K562 (cell line): ENCODE measurements around the gene NDUFAF4. TPM values are rescaled to one million over a fixed set of nuclear protein-coding genes. Genes with fewer than 3 reads are reported as not detected.

Source experiments
- CEBPG ChIP-seq, 3 experiments: fragments of 200-800 bp in 1 of 3; sonication (Bioruptor generic) in 1 of 3; sonication (generic) in 1 of 3; formaldehyde crosslinking in 1 of 3; IDR thresholded peaks in 2 of 3; conservative IDR thresholded peaks in 1 of 3; 2 replicates each; pipeline versions ENCODE4 v1.6.1 to v1.8.0; 2016 to 2022; ENCODE audit warnings: missing compliant biosample characterization in 2 of 3, missing genetic modification characterization in 2 of 3, mild to moderate bottlenecking in 1 of 3, missing genetic modification reagents in 1 of 3
- LCOR ChIP-seq: sonication (generic); formaldehyde crosslinking; IDR thresholded peaks from 2 replicates; pipeline ENCODE4 v1.8.0; 2022; ENCODE audit warnings: mild to moderate bottlenecking, missing genetic modification reagents
- MEF2D ChIP-seq: conservative IDR thresholded peaks from 2 replicates; pipeline ENCODE4 v1.6.1; 2016; ENCODE audit warnings: low read depth, missing genetic modification characterization, missing compliant biosample characterization
- MYBL2 ChIP-seq, 2 experiments: fragments of 450-650 bp in 1 of 2; sonication (generic) in 1 of 2; formaldehyde crosslinking in 1 of 2; IDR thresholded peaks; 2 replicates each; pipeline versions ENCODE4 v1.6.1 to v1.8.1; 2017 to 2022; ENCODE audit warnings: borderline replicate concordance in 1 of 2, inconsistent platforms in 1 of 2, low read depth in 1 of 2, mild to moderate bottlenecking in 1 of 2, missing genetic modification reagents in 1 of 2, moderate library complexity in 1 of 2
- PTBP1 ChIP-seq: fragments of 200-400 bp; formaldehyde crosslinking; IDR thresholded peaks from 2 replicates; pipeline ENCODE4 v1.6.1; 2017; ENCODE audit warnings: low read depth, low read length
- SAP30 ChIP-seq: fragments of 200-600 bp; sonication (generic); IDR thresholded peaks from 2 replicates; pipeline ENCODE4 v1.6.1; 2012; ENCODE audit warnings: borderline replicate concordance, low read depth, mild to moderate bottlenecking, moderate library complexity, low read length, control low read depth, inconsistent platforms; ENCODE audit not compliant: insufficient read depth, poor library complexity, severe bottlenecking
- SMARCA4 ChIP-seq: fragments of 450-650 bp; IDR thresholded peaks from 2 replicates; pipeline ENCODE4 v1.6.1; 2016
- SREBF1 ChIP-seq: fragments of 150-350 bp; IDR thresholded peaks from 2 replicates; pipeline ENCODE4 v1.6.1; 2014; ENCODE audit warnings: antibody characterized with exemption, low read depth, low read length, borderline replicate concordance
- TGIF2 ChIP-seq: sonication (generic); formaldehyde crosslinking; IDR thresholded peaks from 2 replicates; pipeline ENCODE4 v1.8.1; 2022; ENCODE audit warnings: mild to moderate bottlenecking, missing genetic modification reagents, moderate library complexity
- ZNF184 ChIP-seq: sonication (generic); formaldehyde crosslinking; IDR thresholded peaks from 2 replicates; pipeline ENCODE4 v1.5.0; 2020; ENCODE audit warnings: missing genetic modification reagents
- ZNF695 ChIP-seq: fragments of 450-650 bp; formaldehyde crosslinking; IDR thresholded peaks from 2 replicates; pipeline ENCODE4 v1.4.0; 2020; ENCODE audit warnings: mild to moderate bottlenecking, moderate library complexity
- polyA plus RNA-seq, 8 experiments: library from polyadenylated mRNA; depleted of rRNA in 4 of 8; stranded (reverse) in 5 of 8; unstranded in 3 of 8; fragments of >200 nt; fragmentation: Nextera tagmentation in 2 of 8; fragmentation: Illumina TruSeq in 1 of 8; extraction: Ambion mirVana in 2 of 8; extraction: Trizol in 1 of 8; gene quantifications; 2 replicates each; pipeline versions ENCODE4 v1.2.1 to v1.2.3, GENCODE V29; 2011 to 2014; ENCODE audit warnings: inconsistent platforms in 1 of 8, missing spikeins in 1 of 8
- total RNA-seq, 7 experiments: library from RNA; depleted of rRNA in 6 of 7; stranded (reverse); fragments of >200 nt in 6 of 7; fragmentation: Illumina TruSeq in 2 of 7; extraction: Trizol in 2 of 7; gene quantifications; 2 replicates each; pipeline versions ENCODE4 v1.2.1 to v1.2.3, GENCODE V29; 2011 to 2021; ENCODE audit warnings: low replicate concordance in 1 of 7
- TF ChIP-seq, protein P1 (sequence below): fragments of 250-450 bp; sonication (Bioruptor Pico); IDR thresholded peaks from 2 replicates; pipeline ENCODE4 v1.5.0; 2021; ENCODE audit warnings: mild to moderate bottlenecking, moderate library complexity
- TF ChIP-seq, protein P2 (sequence below): fragments of 450-650 bp; formaldehyde crosslinking; IDR thresholded peaks from 2 replicates; pipeline ENCODE4 v1.4.0; 2020; ENCODE audit warnings: mild to moderate bottlenecking, moderate library complexity
- TF ChIP-seq, protein P3 (sequence below): sonication (generic); formaldehyde crosslinking; IDR thresholded peaks from 2 replicates; pipeline ENCODE4 v1.8.0; 2022; ENCODE audit warnings: mild to moderate bottlenecking, missing genetic modification reagents

Gene NDUFAF4
- total and polyA plus RNA-seq, 9 of the 15 experiments (the other 6 are each of a cell fraction or from before 2014, with no cell fraction given), result 45.0 to 418 (median 136) TPM

DNA sequence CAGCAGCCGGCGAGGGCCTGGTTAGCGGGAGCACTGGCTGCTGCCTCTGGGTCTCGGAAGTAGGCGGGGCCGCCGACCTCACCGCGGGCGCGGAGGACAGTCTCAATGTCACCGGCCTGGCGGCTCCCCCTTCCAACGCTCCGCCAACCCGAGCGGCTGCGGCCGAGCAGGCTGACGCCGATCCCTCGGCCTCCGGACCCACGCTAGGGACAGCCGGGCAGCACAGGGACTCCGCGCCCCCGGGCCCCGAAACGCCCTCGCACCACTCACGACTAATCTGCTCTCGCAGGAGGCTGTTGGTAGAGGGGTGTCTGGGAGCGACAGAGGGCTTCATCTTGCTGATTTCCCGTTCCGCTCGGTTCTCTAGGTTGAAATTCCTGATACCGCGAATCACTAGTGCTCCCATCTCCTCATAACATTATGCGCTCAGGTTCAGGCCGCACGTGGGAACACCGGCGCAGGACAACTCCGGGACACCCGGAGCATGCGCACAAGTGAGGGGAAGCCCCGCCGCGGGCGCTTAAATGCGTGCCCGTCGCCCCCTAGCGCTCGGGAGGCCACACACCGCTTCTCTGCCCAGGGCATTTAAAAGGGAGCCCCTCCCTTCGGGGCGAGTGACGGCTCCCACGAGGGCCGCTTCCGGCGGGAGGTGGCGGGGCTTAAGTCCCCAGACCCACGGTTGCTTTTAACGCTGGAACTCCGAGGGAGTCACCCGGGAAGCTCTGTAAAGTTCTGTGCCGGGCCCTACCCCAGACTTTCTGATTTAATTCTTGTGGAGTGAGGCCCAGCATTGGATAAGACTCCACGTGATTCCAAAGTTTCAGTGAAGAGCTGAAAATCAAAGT is at the start of gene NDUFAF4 (continued):
- TF ChIP-seq, protein P1, sequence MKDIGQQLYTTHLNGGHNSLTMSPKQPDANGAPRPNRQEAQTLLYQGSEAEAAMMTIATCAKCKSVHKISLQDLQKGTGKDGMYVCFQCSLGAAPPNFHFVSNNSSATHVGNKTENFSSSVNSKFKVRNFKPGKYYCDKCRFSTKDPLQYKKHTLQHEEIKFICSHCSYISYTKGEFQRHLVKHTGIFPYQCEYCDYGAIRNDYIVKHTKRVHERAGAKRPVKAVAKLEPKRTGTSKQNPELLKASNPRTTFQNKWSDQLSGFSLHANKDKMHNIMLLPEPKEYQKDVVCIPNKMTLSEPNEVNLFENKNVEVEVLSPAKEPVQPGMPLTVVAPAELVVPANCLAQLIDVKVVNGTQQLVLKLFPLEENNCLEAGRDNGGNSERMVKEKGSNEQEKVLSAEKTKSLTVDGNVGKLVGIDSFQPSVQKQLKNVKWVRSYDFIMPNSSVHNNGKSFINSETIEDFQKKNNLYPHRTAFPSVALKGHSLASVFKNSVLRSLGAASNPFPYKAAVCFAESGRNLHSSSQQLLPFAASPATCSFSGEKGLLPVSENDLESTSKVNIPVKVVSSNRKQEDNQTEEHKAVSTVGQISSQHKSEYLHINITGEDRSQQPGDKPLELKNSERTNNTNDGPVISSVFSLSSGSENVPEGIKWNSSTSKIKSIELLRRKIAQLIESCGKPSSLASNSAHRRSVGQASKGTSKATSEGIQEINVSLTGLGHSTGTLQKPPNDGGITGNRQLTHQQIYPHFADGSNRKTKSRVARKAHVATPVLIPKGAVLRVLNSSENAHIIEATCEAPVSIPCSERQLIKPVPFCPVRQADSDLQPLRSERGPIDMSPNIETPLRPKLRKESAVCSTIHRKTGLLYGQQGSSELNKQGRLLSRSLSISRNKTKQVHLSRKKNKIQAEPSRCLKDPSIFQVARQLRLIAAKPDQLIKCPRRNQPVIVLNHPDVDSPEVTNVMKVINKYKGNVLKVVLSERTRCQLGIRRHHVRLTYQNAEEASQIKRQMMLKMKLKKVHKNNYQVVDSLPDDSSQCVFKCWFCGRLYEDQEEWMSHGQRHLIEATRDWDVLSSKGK (CRISPR knock-in tag), result no peak
- TF ChIP-seq SREBF1 (no peak), CEBPG (CRISPR knock-in tag; IDR thresholded peaks at IDR 0.05) (no peak), CEBPG (tag; conservative IDR thresholded peaks at IDR 0.05 in 1 of 2, IDR thresholded peaks at IDR 0.05 in 1 of 2) (no peak), SMARCA4 (no peak), MYBL2 (IDR thresholded peaks at IDR 0.05; ENCODE audit: low read depth) (no peak), MYBL2 (CRISPR knock-in tag; IDR thresholded peaks at IDR 0.05; ENCODE audit: borderline replicate concordance) (no peak), PTBP1 (no peak), SAP30 (peak; percentile 97), MEF2D (tag) (no peak), LCOR (CRISPR knock-in tag) (0 out of 2 replicates have a peak, but pooled peaks have one; percentile 2), ZNF184 (CRISPR knock-in tag) (no peak), TGIF2 (peak; percentile 27; the same call in 1 of the 2 replicates), ZNF695 (CRISPR knock-in tag) (no peak)
- TF ChIP-seq, protein P2, sequence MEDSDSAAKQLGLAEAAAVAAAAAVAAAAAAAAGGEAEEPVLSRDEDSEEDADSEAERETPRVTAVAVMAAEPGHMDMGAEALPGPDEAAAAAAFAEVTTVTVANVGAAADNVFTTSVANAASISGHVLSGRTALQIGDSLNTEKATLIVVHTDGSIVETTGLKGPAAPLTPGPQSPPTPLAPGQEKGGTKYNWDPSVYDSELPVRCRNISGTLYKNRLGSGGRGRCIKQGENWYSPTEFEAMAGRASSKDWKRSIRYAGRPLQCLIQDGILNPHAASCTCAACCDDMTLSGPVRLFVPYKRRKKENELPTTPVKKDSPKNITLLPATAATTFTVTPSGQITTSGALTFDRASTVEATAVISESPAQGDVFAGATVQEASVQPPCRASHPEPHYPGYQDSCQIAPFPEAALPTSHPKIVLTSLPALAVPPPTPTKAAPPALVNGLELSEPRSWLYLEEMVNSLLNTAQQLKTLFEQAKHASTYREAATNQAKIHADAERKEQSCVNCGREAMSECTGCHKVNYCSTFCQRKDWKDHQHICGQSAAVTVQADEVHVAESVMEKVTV, result peak; percentile 69
- TF ChIP-seq, protein P3, sequence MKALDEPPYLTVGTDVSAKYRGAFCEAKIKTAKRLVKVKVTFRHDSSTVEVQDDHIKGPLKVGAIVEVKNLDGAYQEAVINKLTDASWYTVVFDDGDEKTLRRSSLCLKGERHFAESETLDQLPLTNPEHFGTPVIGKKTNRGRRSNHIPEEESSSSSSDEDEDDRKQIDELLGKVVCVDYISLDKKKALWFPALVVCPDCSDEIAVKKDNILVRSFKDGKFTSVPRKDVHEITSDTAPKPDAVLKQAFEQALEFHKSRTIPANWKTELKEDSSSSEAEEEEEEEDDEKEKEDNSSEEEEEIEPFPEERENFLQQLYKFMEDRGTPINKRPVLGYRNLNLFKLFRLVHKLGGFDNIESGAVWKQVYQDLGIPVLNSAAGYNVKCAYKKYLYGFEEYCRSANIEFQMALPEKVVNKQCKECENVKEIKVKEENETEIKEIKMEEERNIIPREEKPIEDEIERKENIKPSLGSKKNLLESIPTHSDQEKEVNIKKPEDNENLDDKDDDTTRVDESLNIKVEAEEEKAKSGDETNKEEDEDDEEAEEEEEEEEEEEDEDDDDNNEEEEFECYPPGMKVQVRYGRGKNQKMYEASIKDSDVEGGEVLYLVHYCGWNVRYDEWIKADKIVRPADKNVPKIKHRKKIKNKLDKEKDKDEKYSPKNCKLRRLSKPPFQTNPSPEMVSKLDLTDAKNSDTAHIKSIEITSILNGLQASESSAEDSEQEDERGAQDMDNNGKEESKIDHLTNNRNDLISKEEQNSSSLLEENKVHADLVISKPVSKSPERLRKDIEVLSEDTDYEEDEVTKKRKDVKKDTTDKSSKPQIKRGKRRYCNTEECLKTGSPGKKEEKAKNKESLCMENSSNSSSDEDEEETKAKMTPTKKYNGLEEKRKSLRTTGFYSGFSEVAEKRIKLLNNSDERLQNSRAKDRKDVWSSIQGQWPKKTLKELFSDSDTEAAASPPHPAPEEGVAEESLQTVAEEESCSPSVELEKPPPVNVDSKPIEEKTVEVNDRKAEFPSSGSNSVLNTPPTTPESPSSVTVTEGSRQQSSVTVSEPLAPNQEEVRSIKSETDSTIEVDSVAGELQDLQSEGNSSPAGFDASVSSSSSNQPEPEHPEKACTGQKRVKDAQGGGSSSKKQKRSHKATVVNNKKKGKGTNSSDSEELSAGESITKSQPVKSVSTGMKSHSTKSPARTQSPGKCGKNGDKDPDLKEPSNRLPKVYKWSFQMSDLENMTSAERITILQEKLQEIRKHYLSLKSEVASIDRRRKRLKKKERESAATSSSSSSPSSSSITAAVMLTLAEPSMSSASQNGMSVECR, result peak; percentile 39
